ENCODE results near the gene SPNS3.

Gene SPNS3

GRCh38 chr17:4478318-4478830, 44.6 kb downstream of the SPNS3 start:
- no peaks in the 10 kb centered on the region for H3K36me3 ChIP-seq (ENCODE audit: control insufficient read depth, low read length)
- no peak overlapping the region for H3K4me2 ChIP-seq (ENCODE audit: low read length)
- no peaks in the 10 kb centered on the region for H3K79me2 ChIP-seq (ENCODE audit: control insufficient read depth, low read length)
- H3K4me3 ChIP-seq (ENCODE audit: low read length): no peak overlapping the region
- H3K9me2 ChIP-seq (replicated peaks; ENCODE audit: control insufficient read depth, low read length): no peaks in the 10 kb centered on the region
- no peaks in the 10 kb centered on the region for H4K20me1 ChIP-seq (ENCODE audit: control insufficient read depth, insufficient read depth, low read depth, low read length)
- H3K27me3 ChIP-seq (ENCODE audit: control insufficient read depth, low read length): no peaks in the 10 kb centered on the region
- no peaks in the 10 kb centered on the region for H3K9me3 ChIP-seq (ENCODE audit: control insufficient read depth, insufficient read depth, low read length)
- no peaks in the 10 kb centered on the region for H3F3A ChIP-seq (ENCODE audit: control insufficient read depth, insufficient read depth)
- TF ChIP-seq EZH2phosphoT487 (IDR thresholded peaks at IDR 0.05; ENCODE audit: borderline replicate concordance, low read length) (no peak), CTCF (IDR thresholded peaks at IDR 0.05; ENCODE audit: low read depth, low read length, poor library complexity, severe bottlenecking) (no peak)
- H3K4me1 ChIP-seq (ENCODE audit: control insufficient read depth, low read length): peaks cover 12% of the 10 kb centered on the region
- H3K27ac ChIP-seq (ENCODE audit: low read depth, low read length): no peak overlapping the region

DNA sequence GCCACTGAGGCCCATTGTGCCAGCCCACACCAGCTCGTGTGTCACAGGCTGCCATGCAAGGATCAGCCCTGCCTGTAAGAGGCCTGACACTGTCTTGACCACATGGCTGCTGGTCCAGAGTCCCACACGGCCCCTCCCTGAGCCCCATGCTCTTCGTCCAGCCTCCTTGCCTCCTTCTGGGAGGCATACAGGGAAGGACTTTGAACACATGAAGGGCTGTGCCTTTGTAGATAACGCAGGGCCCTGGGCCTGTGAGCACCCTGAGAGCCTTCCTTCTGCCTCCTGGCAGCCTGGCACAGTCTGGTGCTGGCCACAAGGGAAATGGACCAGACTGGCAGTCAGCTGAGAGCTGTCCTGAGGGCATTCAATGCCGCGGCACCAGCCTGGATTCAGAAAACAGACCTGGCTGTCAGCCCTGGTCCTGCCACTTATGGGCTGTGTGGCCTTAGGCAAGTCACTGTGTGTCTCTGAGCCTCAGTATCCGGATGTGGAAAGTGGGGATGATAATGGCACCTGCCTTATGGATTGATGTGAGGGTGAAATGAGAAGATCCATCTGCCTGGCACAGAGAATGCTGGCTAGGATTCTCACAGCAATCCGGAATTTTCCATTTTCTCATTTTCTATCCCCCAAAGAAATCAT, 45.7 kb downstream of the SPNS3 start:
- H3K4me3 ChIP-seq (ENCODE audit: low read length): no peak overlapping the region
- H3K36me3 ChIP-seq (ENCODE audit: control insufficient read depth, low read length): no peaks in the 10 kb centered on the region
- no peaks in the 10 kb centered on the region for H3K9me2 ChIP-seq (replicated peaks; ENCODE audit: control insufficient read depth, low read length)
- no peaks in the 10 kb centered on the region for H3K27me3 ChIP-seq (ENCODE audit: control insufficient read depth, low read length)
- H3K4me2 ChIP-seq (ENCODE audit: low read length): no peak overlapping the region
- H3K27ac ChIP-seq (ENCODE audit: low read depth, low read length): no peak overlapping the region
- H3K4me1 ChIP-seq (ENCODE audit: control insufficient read depth, low read length): peaks cover 12% of the 10 kb centered on the region
- H3K79me2 ChIP-seq (ENCODE audit: control insufficient read depth, low read length): no peaks in the 10 kb centered on the region
- H4K20me1 ChIP-seq (ENCODE audit: control insufficient read depth, insufficient read depth, low read depth, low read length): no peaks in the 10 kb centered on the region
- no peaks in the 10 kb centered on the region for H3F3A ChIP-seq (ENCODE audit: control insufficient read depth, insufficient read depth)
- no peaks in the 10 kb centered on the region for H3K9me3 ChIP-seq (ENCODE audit: control insufficient read depth, insufficient read depth, low read length)
- TF ChIP-seq EZH2phosphoT487 (IDR thresholded peaks at IDR 0.05; ENCODE audit: borderline replicate concordance, low read length) (no peak), CTCF (IDR thresholded peaks at IDR 0.05; ENCODE audit: low read depth, low read length, poor library complexity, severe bottlenecking) (no peak)

GRCh38 chr17:4479982-4480751, 46.4 kb downstream of the SPNS3 start:
- H3K4me3 ChIP-seq (ENCODE audit: low read length): no peak overlapping the region
- no peaks in the 10 kb centered on the region for H3K79me2 ChIP-seq (ENCODE audit: control insufficient read depth, low read length)
- H3K27ac ChIP-seq (ENCODE audit: low read depth, low read length): no peak overlapping the region
- no peaks in the 10 kb centered on the region for H3K27me3 ChIP-seq (ENCODE audit: control insufficient read depth, low read length)
- no peaks in the 10 kb centered on the region for H3F3A ChIP-seq (ENCODE audit: control insufficient read depth, insufficient read depth)
- no peak for TF ChIP-seq CTCF (IDR thresholded peaks at IDR 0.05; ENCODE audit: low read depth, low read length, poor library complexity, severe bottlenecking)
- TF ChIP-seq EZH2phosphoT487 (IDR thresholded peaks at IDR 0.05; ENCODE audit: borderline replicate concordance, low read length): no peak
- no peaks in the 10 kb centered on the region for H3K36me3 ChIP-seq (ENCODE audit: control insufficient read depth, low read length)
- no peaks in the 10 kb centered on the region for H3K9me2 ChIP-seq (replicated peaks; ENCODE audit: control insufficient read depth, low read length)
- H3K4me1 ChIP-seq (ENCODE audit: control insufficient read depth, low read length): peaks cover 12% of the 10 kb centered on the region
- no peak overlapping the region; the same call in 1 of the 2 replicates for H3K4me2 ChIP-seq (ENCODE audit: low read length)
- no peaks in the 10 kb centered on the region for H3K9me3 ChIP-seq (ENCODE audit: control insufficient read depth, insufficient read depth, low read length)
- H4K20me1 ChIP-seq (ENCODE audit: control insufficient read depth, insufficient read depth, low read depth, low read length): no peaks in the 10 kb centered on the region

Measured in DOHH2 (cell line).